KOPT-K1 (cell line): ENCODE results near the gene PHOX2A.
"Not testable (repeated sequence)": the region's sequence is repeated elsewhere in the genome, so short reads cannot be mapped to it uniquely, and the experiment has no call there.

Experiments
- H3K27ac ChIP-seq: fragments of 200-600 bp; sonication (generic); 2 replicates; pipeline ENCODE4 v1.5.1; 2016; ENCODE audit warnings: antibody characterized with exemption, mild to moderate bottlenecking, low read depth, low read length; ENCODE audit not compliant: poor library complexity, severe bottlenecking
- H3K36me3 ChIP-seq: fragments of 200-600 bp; sonication (generic); 2 replicates; pipeline ENCODE4 v1.5.1; 2017; ENCODE audit warnings: antibody characterized with exemption, mild to moderate bottlenecking, low read length, moderate library complexity; ENCODE audit not compliant: insufficient read depth
- H3K9me3 ChIP-seq: fragments of 200-600 bp; sonication (generic); 2 replicates; pipeline ENCODE4 v1.5.1; 2017; ENCODE audit warnings: antibody characterized with exemption, low read length, mild to moderate bottlenecking; ENCODE audit not compliant: insufficient read depth, poor library complexity, severe bottlenecking

Gene PHOX2A

GRCh38 chr11:72201445-72201844, 42.5 kb downstream of the PHOX2A start:
- not testable (repeated sequence) for H3K9me3 ChIP-seq, H3K27ac ChIP-seq, H3K36me3 ChIP-seq

- no peak overlapping the region for H3K27ac ChIP-seq
- H3K36me3 ChIP-seq: no peaks in the 10 kb centered on the region
- no peaks in the 10 kb centered on the region for H3K9me3 ChIP-seq
Measured at GRCh38 chr11:72195518-72196270, 48.3 kb downstream of the PHOX2A start.

- H3K36me3 ChIP-seq: no peaks in the 10 kb centered on the region
- H3K27ac ChIP-seq: no peak within 1 kb of the TSS
- no peaks in the 10 kb centered on the region for H3K9me3 ChIP-seq
Measured at GRCh38 chr11:72191961-72192381, 52.0 kb downstream of the PHOX2A start, which contains the start of gene FOLR1. TSS of gene FOLR1 (plus strand) at chr11:72192140. CDS start at chr11:72192174, 34 bp downstream.

GRCh38 chr11:72190631-72191071, 53.3 kb downstream of the PHOX2A start:
- H3K27ac ChIP-seq: no peak overlapping the region
- no peaks in the 10 kb centered on the region for H3K9me3 ChIP-seq
- H3K36me3 ChIP-seq: no peaks in the 10 kb centered on the region

GRCh38 chr11:72189455-72190250, 54.3 kb downstream of the PHOX2A start:
- H3K27ac ChIP-seq: no peak overlapping the region
- H3K36me3 ChIP-seq: no peaks in the 10 kb centered on the region
- no peaks in the 10 kb centered on the region for H3K9me3 ChIP-seq
